Astrocyte of the cerebellum (primary cell): ENCODE measurements around the gene CCDC24.

Experiments used
- DNase-seq: peaks from one replicate; pipeline ENCODE4 v3.0.0-alpha.2; 2011; ENCODE audit warnings: low read depth
- H3K4me3 ChIP-seq: 2 replicates; pipeline ENCODE4 v1.5.1; 2011; ENCODE audit warnings: mild to moderate bottlenecking, low read depth, low read length, moderate library complexity
- in situ Hi-C: cut with HindIII; loops from 2 replicates; pipeline ENCODE4 v1.10.0; 2017; ENCODE audit warnings: low sequenced_read_pairs
- TF ChIP-seq, protein P1 (sequence below): IDR thresholded peaks from 2 replicates; pipeline ENCODE4 v1.5.1; 2012; ENCODE audit warnings: low read length, low read depth, moderate library complexity, mild to moderate bottlenecking; ENCODE audit errors: missing control alignments

CCDC24 gene

DNA sequence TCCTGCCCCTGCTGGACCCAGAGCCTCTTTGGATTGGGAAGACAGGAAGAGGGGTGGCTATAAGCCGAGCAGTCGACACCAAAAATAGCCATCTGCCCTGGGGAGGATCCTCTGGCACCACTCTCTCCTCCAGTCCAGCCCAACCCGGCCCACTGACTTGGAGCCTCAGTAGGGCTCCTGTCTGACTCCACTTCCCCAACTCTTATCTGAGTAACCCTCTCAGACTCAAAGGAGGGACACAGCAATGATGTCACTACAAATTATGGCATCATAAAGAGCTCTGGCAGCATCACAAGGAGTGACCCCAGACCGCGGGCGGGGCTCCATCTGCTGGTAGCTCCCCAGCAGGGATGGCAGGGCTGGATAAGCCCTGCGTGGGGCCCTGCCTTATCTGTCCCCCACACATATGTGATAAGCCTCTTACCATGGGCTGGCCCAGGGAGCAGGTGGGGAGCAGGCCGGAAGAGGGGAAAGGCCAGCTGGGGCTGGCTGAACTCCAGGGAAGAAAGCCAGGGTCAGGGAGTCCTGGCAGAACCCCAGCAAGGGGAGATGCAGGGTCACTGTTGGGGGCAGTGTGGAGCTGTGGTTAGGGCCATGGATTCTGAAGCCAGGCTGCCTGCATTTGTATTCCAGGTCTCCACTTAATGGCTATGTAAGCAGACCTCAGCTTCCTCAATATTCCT is 44.5 kb downstream of the CCDC24 start:
- no peak for DNase-seq
- TF ChIP-seq, protein P1, sequence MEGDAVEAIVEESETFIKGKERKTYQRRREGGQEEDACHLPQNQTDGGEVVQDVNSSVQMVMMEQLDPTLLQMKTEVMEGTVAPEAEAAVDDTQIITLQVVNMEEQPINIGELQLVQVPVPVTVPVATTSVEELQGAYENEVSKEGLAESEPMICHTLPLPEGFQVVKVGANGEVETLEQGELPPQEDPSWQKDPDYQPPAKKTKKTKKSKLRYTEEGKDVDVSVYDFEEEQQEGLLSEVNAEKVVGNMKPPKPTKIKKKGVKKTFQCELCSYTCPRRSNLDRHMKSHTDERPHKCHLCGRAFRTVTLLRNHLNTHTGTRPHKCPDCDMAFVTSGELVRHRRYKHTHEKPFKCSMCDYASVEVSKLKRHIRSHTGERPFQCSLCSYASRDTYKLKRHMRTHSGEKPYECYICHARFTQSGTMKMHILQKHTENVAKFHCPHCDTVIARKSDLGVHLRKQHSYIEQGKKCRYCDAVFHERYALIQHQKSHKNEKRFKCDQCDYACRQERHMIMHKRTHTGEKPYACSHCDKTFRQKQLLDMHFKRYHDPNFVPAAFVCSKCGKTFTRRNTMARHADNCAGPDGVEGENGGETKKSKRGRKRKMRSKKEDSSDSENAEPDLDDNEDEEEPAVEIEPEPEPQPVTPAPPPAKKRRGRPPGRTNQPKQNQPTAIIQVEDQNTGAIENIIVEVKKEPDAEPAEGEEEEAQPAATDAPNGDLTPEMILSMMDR = no peak
- in situ Hi-C loops = no loop called here
- H3K4me3 ChIP-seq = no peak overlapping the region

DNA sequence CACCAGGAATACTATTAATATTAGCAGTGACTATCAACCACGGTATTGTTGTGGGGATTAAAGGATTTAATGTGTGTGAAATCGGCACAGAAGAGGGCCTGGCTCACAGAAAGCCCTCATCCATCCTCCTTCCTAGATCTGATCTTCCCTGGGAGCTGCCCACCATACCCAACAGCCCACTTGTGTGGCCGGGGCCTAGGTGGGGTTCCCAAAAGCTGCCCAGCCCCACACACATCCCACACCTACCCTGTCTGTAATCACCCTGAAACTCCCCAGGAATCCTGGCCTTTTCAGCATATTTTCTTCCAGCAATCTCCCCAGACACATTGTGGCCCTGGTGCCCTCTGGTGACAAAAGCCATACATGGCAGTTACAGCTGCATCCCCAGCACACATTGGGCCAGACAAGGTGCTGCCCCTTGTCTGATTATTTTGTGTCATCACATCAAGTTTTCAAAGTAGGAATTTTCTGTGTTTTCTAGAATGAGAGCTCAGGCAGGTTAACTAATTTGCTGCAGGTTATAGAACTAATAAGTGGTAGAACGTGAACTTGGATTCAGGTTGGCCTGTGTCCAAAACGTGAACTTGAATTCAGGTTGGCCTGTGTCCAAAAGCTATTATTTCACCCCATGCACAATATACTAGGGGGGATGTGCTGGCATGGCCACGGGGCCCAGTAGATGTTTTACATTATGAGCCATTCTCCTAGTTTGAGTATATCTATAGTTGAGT is 45.2 kb downstream of the CCDC24 start:
- TF ChIP-seq, protein P1 = peak; percentile 83
- no peak overlapping the region for H3K4me3 ChIP-seq
- in situ Hi-C loops = no loop called here
- peak; percentile 34 for DNase-seq

DNA sequence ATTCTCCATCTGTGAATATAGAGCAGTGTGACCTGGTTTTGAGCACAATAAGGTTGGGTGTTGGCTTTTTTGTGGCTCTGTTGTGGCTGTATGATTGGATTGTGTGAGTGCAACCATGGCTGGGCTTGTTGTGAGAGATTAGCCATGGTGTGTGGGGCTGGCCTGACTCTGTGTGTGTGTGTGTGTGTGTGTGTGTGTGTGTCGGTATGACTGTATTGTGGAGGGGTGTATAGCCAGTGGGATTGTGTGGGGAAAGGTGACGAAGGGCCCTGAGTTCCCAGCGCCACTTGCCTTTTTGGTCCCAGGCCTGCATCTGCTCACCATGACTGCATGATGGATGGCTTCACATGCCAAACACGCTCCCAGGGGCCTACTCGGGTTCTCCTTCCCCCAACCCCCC is 45.8 kb downstream of the CCDC24 start:
- no peak for DNase-seq
- TF ChIP-seq, protein P1 = no peak
- in situ Hi-C loops = no loop called here
- no peak overlapping the region for H3K4me3 ChIP-seq

DNA sequence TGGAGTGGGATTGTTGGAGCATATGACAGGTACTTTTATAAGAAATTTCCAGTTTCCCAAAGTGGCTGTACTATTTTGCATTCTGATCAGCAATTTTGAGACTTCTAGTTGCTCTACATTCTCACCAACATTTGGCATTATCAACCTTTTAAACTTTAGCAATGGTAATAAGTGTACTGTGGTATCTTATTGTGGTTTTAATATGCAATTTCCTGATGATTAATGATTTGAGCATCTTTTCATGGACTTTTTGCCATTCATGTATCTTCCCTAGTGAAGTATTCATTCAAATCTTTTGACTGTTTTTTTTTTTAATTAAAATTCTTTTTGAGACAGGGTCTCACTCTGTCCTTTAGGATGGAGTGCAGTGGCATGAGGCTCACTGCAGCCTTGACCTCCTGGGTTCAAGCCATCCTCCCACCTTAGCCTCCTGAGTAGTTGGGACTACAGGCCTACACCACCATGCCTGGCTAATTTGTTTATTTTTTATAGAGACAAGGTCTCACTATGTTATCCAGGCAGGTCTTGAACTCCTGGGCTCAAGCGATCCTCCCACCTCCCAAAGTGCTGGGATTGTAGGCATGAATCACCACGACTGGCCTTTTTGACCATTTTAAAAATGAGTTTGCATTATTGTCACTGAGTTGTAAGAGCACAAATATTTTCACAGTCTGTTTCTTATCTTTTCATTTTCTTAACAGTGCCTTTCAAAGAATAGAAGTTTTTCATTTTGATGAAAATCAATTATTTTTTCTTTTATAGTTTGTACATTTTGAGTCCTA is 47.7 kb downstream of the CCDC24 start:
- H3K4me3 ChIP-seq = no peak overlapping the region
- TF ChIP-seq, protein P1 = no peak
- in situ Hi-C loops = no loop called here
- no peak for DNase-seq

DNA sequence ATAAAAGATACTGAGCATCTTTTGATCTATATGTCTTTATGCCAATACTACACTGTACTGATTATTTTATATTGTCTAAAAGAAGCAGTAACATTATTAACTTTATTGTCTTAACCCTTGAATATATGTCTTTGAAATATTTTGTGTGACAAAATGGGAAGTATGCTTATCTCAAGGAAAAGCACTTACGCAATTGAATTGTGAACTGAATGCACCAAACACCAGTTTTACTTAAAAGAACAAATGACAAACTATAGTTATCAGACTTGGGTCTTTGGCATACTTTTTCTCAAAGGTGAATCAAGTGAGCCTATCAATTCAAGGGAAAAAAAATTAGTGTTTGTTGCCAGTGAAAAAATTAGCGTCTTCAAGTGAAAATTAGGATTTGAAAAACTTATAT is 49.0 kb downstream of the CCDC24 start:
- TF ChIP-seq, protein P1 = no peak
- in situ Hi-C loops = no loop called here
- no peak overlapping the region for H3K4me3 ChIP-seq
- DNase-seq = no peak

DNA sequence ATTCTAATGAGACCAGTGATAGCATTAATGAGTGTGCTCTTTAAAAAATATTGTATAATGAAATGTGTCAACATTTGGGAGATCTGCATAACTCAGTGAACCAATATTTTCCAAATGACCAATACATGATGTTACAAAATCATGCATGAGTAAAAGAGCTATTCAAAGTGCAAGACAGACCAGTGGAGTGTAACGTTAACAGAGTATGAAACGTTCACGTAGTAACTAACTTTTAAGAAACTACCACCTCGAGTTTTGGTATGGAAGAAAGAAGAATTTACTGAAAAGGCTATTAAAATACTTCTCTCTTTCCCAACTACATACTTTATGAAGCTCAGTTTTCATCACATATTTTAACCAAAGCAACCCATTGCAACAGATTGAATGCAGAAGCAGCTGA is 49.4 kb downstream of the CCDC24 start:
- no peak overlapping the region for H3K4me3 ChIP-seq
- DNase-seq = no peak
- in situ Hi-C loops = no loop called here
- TF ChIP-seq, protein P1 = no peak
